Activated CD8-positive, alpha-beta memory T cell treated with anti-CD3 and anti-CD28 coated beads for 36 hours (primary cell): ENCODE measurements around the gene ZNF207. TPM values are rescaled to one million over a fixed set of nuclear protein-coding genes. Genes with fewer than 3 reads are reported as not detected.

Experiments
- total RNA-seq, 2 experiments: library from RNA; stranded (reverse); gene quantifications; one replicate each; pipeline ENCODE4 v1.2.3, GENCODE V29; 2021

The ZNF207 gene
- total RNA-seq, 2 experiments from 2014 or later, result 201 to 209 TPM

Other genes with a start within 250 kb of the ZNF207 start
- gene RHOT1, start 207.7 kb upstream of the ZNF207 start, total RNA-seq, result 10 to 100 TPM; 22.0 to 25.4 TPM
- gene RHBDL3, start 84.3 kb upstream of the ZNF207 start, total RNA-seq, result under 1 TPM; 0.13 to 0.38 TPM
- 10 to 100 TPM; 32.7 to 35.3 TPM for gene C17orf75, start 8.0 kb upstream of the ZNF207 start, total RNA-seq
- gene PSMD11, start 94.4 kb downstream of the ZNF207 start, total RNA-seq, result 100 to 1,000 TPM; 168 to 172 TPM
- 10 to 100 TPM in 1 of 2 experiments, 1 to 10 TPM in 1; 9.8 to 10.1 TPM for gene CDK5R1, start 136.8 kb downstream of the ZNF207 start, total RNA-seq